ENCODE results near the gene ZNF423. TPM values are rescaled to one million over a fixed set of nuclear protein-coding genes. Genes with fewer than 3 reads are reported as not detected.

ZNF423 gene
- total and polyA plus RNA-seq, 2 experiments from 2014 or later = 0.43 to 0.49 TPM

DNA sequence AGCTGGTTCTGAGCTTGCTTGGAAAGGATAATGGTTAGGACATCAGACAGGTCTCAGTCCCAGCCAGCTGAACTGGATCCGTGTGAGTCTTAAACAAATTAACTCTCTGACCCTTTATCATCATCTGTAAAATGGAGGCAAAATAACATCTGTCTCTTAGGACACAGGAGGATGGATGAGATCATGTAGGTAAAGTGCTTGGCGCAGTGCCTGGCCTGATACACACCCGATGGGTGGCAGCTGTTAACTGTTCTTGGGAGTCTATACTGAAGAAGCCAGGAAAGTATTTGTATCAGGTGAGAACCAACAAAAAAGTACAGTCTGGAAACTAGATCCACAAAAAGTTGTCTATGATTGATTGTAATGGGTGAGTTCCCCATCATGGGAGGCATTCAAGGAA, 293.7 kb downstream of the ZNF423 start:
- Histone ChIP-seq H3K79me2 (ENCODE audit: insufficient read depth) (no peaks in the 10 kb centered on the region), H3K9me3 (ENCODE audit: low read depth) (no peaks in the 10 kb centered on the region), H3K36me3 (ENCODE audit: low read depth) (no peaks in the 10 kb centered on the region), H3K4me1 (ENCODE audit: insufficient read depth) (no peaks in the 10 kb centered on the region), H3K27ac (no peak overlapping the region), H3K4me2 (ENCODE audit: unreplicated experiment) (no peak overlapping the region), H3K9ac (no peak overlapping the region), H3K4me3 (no peak overlapping the region), H4K20me1 (ENCODE audit: insufficient read depth) (no peaks in the 10 kb centered on the region), H3F3A (ENCODE audit: insufficient read depth) (no peaks in the 10 kb centered on the region), H3K9me2 (ENCODE audit: insufficient read depth) (no peaks in the 10 kb centered on the region), H2AFZ (no peak overlapping the region), H3K27me3 (replicated peaks; ENCODE audit: insufficient read depth) (no peaks in the 10 kb centered on the region)
- no peak for DNase-seq
- TF ChIP-seq EZH2 (IDR thresholded peaks at IDR 0.05; ENCODE audit: insufficient read depth, poor library complexity, severe bottlenecking) = no peak
- no peak for TF ChIP-seq EZH2phosphoT487 (IDR thresholded peaks at IDR 0.05; ENCODE audit: insufficient read depth, low read depth)
- WGBS, 2 experiments (ENCODE audit: low coverage in 1 of 2, low lambda C conversion rate in 2 of 2, missing lambda C conversion rate in 2 of 2) = 67 to 74% methylated on average over 3 of the region's 3 CpGs
- in situ Hi-C loops (cut with MboI) = no loop called here

DNA sequence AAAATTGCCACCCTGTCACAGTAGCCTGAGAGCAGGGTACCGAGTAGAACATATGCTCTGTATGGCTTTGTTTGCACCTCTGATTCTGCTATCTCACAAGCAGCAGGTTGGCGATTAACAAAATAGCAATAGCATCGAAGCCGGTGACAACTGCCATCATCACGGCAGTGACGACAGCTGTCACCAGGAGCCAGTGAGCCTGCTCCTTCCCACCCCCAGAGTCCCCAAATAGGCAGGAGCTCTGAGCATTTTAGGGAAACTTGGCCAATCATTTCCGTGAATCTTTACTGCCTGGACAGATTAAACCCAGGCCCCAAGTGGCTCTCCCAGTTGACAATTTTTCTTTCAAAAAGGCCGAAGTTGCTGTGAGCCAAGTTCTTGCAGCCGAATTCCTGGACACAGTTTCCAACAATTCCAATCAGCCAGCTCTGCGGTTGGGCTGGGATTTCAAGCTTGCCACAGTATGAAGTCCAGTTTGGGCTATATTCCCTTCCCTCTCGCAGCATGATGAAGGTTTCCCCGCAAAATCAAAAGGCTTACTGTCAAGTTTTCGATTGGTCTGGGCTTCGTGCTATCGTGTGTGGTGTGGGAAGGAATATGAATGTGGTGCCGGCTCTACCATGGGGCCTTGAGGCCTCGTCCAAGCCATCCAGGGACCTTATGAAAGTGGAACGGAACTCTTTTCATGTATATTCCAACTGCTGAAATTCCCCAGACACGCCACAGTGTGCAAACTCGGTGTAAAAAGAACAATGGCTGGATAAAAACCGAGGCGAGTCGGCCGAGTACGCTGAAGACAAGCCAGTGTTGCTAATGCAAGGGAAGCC, 295.7 kb downstream of the ZNF423 start:
- no peak overlapping the region for H2AFZ ChIP-seq
- DNase-seq = no peak
- in situ Hi-C loops (cut with MboI) = no loop called here
- TF ChIP-seq EZH2phosphoT487 (IDR thresholded peaks at IDR 0.05; ENCODE audit: insufficient read depth, low read depth) (no peak), EZH2 (IDR thresholded peaks at IDR 0.05; ENCODE audit: insufficient read depth, poor library complexity, severe bottlenecking) (no peak)
- H3K9ac ChIP-seq = no peak overlapping the region
- no peak overlapping the region for H3K4me3 ChIP-seq
- no peaks in the 10 kb centered on the region for H3K9me2 ChIP-seq (ENCODE audit: insufficient read depth)
- H3K36me3 ChIP-seq (ENCODE audit: low read depth) = no peaks in the 10 kb centered on the region
- H3K79me2 ChIP-seq (ENCODE audit: insufficient read depth) = no peaks in the 10 kb centered on the region
- no peaks in the 10 kb centered on the region for H4K20me1 ChIP-seq (ENCODE audit: insufficient read depth)
- no peaks in the 10 kb centered on the region for H3F3A ChIP-seq (ENCODE audit: insufficient read depth)
- H3K4me1 ChIP-seq (ENCODE audit: insufficient read depth) = no peaks in the 10 kb centered on the region
- no peaks in the 10 kb centered on the region; the same call in 1 of the 2 replicates for H3K27me3 ChIP-seq (replicated peaks; ENCODE audit: insufficient read depth)
- H3K9me3 ChIP-seq (ENCODE audit: low read depth) = no peaks in the 10 kb centered on the region
- no peak overlapping the region for H3K4me2 ChIP-seq (ENCODE audit: unreplicated experiment)
- H3K27ac ChIP-seq = no peak overlapping the region
- 74 to 76% methylated on average over 25 of the region's 25 CpGs for WGBS, 2 experiments (ENCODE audit: low coverage in 1 of 2, low lambda C conversion rate in 2 of 2, missing lambda C conversion rate in 2 of 2)

DNA sequence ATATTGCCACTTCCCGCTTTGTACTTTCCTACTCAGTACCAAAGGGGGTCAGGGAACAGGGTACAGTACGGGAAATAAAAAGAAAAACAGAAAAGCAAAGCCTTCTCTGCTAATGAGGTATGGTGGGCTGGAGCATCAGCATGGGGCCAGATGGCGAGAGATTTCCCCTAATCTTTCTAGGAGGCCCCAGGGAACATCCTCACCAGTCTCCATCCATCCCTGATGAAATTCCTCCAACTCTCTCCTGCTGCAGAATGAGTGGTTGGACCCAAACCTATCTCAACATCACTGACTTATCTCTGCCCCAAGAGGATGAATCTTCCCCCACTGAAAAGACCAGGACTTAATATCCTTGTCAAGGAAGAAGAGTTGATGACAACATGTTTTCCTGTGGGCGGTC, 296.7 kb downstream of the ZNF423 start:
- WGBS, 2 experiments (ENCODE audit: low coverage in 1 of 2, low lambda C conversion rate in 2 of 2, missing lambda C conversion rate in 2 of 2) = 35 to 50% methylated on average over 4 of the region's 4 CpGs
- no peaks in the 10 kb centered on the region; the same call in 1 of the 2 replicates for H3K27me3 ChIP-seq (replicated peaks; ENCODE audit: insufficient read depth)
- H3K9me2 ChIP-seq (ENCODE audit: insufficient read depth) = no peaks in the 10 kb centered on the region
- no peaks in the 10 kb centered on the region for H3K79me2 ChIP-seq (ENCODE audit: insufficient read depth)
- no peaks in the 10 kb centered on the region for H3K4me1 ChIP-seq (ENCODE audit: insufficient read depth)
- no peak for DNase-seq
- no peak overlapping the region for H2AFZ ChIP-seq
- in situ Hi-C loops (cut with MboI) = no loop called here
- H3K4me3 ChIP-seq = no peak overlapping the region
- no peak overlapping the region for H3K9ac ChIP-seq
- H3K36me3 ChIP-seq (ENCODE audit: low read depth) = no peaks in the 10 kb centered on the region
- TF ChIP-seq EZH2phosphoT487 (IDR thresholded peaks at IDR 0.05; ENCODE audit: insufficient read depth, low read depth) (no peak), EZH2 (IDR thresholded peaks at IDR 0.05; ENCODE audit: insufficient read depth, poor library complexity, severe bottlenecking) (no peak)
- H3F3A ChIP-seq (ENCODE audit: insufficient read depth) = no peaks in the 10 kb centered on the region
- H3K9me3 ChIP-seq (ENCODE audit: low read depth) = no peaks in the 10 kb centered on the region
- no peak overlapping the region for H3K27ac ChIP-seq
- H4K20me1 ChIP-seq (ENCODE audit: insufficient read depth) = no peaks in the 10 kb centered on the region
- H3K4me2 ChIP-seq (ENCODE audit: unreplicated experiment) = no peak overlapping the region

DNA sequence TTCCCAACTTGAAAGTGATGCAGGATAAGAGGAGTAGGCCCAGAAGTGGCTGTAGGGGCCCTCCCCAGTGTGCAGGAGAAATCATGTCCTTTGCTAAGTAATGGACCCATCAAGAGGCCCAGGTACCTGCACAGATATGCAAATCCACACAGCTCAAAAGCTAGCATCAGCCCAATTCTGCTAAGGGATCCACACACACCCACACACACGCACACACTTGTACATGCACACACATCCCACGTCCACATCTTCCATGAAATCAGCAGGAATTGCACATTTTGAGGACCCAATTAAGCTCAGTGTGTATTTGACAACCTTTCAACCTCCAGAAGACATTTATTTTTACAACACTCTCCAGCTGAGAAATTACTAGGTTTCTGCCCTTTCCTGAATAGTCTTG, 297.5 kb downstream of the ZNF423 start:
- 24 to 29% methylated on average over 2 of the region's 2 CpGs for WGBS, 2 experiments (ENCODE audit: low coverage in 1 of 2, low lambda C conversion rate in 2 of 2, missing lambda C conversion rate in 2 of 2)
- in situ Hi-C loops (cut with MboI) = no loop called here
- Histone ChIP-seq H3K9me3 (ENCODE audit: low read depth) (no peaks in the 10 kb centered on the region), H3K4me3 (no peak overlapping the region), H4K20me1 (ENCODE audit: insufficient read depth) (no peaks in the 10 kb centered on the region), H3K27me3 (replicated peaks; ENCODE audit: insufficient read depth) (no peaks in the 10 kb centered on the region; the same call in 1 of the 2 replicates), H3F3A (ENCODE audit: insufficient read depth) (no peaks in the 10 kb centered on the region), H3K9me2 (ENCODE audit: insufficient read depth) (no peaks in the 10 kb centered on the region), H2AFZ (no peak overlapping the region), H3K36me3 (ENCODE audit: low read depth) (no peaks in the 10 kb centered on the region), H3K4me2 (ENCODE audit: unreplicated experiment) (no peak overlapping the region), H3K27ac (no peak overlapping the region), H3K4me1 (ENCODE audit: insufficient read depth) (no peaks in the 10 kb centered on the region), H3K79me2 (ENCODE audit: insufficient read depth) (no peaks in the 10 kb centered on the region), H3K9ac (no peak overlapping the region)
- DNase-seq = no peak
- TF ChIP-seq EZH2 (IDR thresholded peaks at IDR 0.05; ENCODE audit: insufficient read depth, poor library complexity, severe bottlenecking) (no peak), EZH2phosphoT487 (IDR thresholded peaks at IDR 0.05; ENCODE audit: insufficient read depth, low read depth) (no peak)

All from GM23248 (cell line).